Endothelial cell of umbilical vein (primary cell): ENCODE measurements around the gene TSR3. TPM values are rescaled to one million over a fixed set of nuclear protein-coding genes. Genes with fewer than 3 reads are reported as not detected.

Source experiments
- BruUV-seq: library from RNA; stranded (reverse); fragments of 400-500 nt; replicated peaks from 2 replicates; lab custom pipeline; 2021; lab: Mats Ljungman, UMichigan
- CTCF ChIA-PET: fragments of 300-600, 350-600 bp; sonication (Branson Sonifier 250); formaldehyde crosslinking; loops from one replicate; lab custom pipeline; 2021; ENCODE audit warnings: antibody characterized with exemption, inconsistent platforms; lab: Charles Lee
- POLR2A ChIA-PET: fragments of 300-600, 350-600 bp; sonication (Branson Sonifier 250); formaldehyde crosslinking; loops from one replicate; lab custom pipeline; 2021; ENCODE audit warnings: antibody characterized with exemption, inconsistent platforms; lab: Charles Lee
- DNase-seq: peaks from one replicate; pipeline ENCODE4 v3.0.0-alpha.2; 2011; ENCODE audit warnings: low read depth, low spot score
- FAIRE-seq: peaks from 2 replicates; lab custom pipeline; 2011; peaks lifted over from hg19 to GRCh38; lab: Jason Lieb, UNC
- H2AFZ ChIP-seq: 2 replicates; pipeline ENCODE4 v1.6.0; 2012; ENCODE audit warnings: low read depth, low read length, control low read depth, inconsistent platforms
- H3K27ac ChIP-seq: 2 replicates; pipeline ENCODE4 v1.5.1; 2011; ENCODE audit warnings: low read depth, mild to moderate bottlenecking, control low read depth, low read length, moderate library complexity; ENCODE audit not compliant: insufficient read depth
- H3K27me3 ChIP-seq, 2 experiments: 2 replicates each; pipeline versions ENCODE4 v1.6.0 to v1.6.1; 2011; ENCODE audit warnings: low read length in 2 of 2, mixed read lengths in 1 of 2; ENCODE audit not compliant: control insufficient read depth in 2 of 2, insufficient read depth in 2 of 2
- H3K36me3 ChIP-seq, 2 experiments: 2 replicates in 1 of 2; 3 replicates in 1 of 2; pipeline ENCODE4 v1.5.1; 2011; ENCODE audit warnings: low read length in 2 of 2, mild to moderate bottlenecking in 1 of 2, moderate library complexity in 1 of 2; ENCODE audit not compliant: control insufficient read depth in 2 of 2, insufficient read depth in 2 of 2; ENCODE audit errors: extremely low read depth in 1 of 2
- H3K4me1 ChIP-seq: 3 replicates; pipeline ENCODE4 v1.5.1; 2011; ENCODE audit warnings: mild to moderate bottlenecking, low read length; ENCODE audit not compliant: control insufficient read depth, insufficient read depth; ENCODE audit errors: extremely low read depth
- H3K4me2 ChIP-seq: 2 replicates; pipeline ENCODE4 v1.6.1; 2011; ENCODE audit warnings: low read length, control low read depth, mixed read lengths; ENCODE audit not compliant: insufficient read depth
- H3K4me3 ChIP-seq, 3 experiments: fragments of 200-600 bp in 1 of 3; sonication (generic), shearing (Covaris generic) in 1 of 3; replicated peaks in 1 of 3; 2 replicates each; pipeline ENCODE4 v1.5.1; 2011 to 2016; ENCODE audit warnings: control low read depth in 3 of 3, low read length in 3 of 3, mild to moderate bottlenecking in 2 of 3, inconsistent platforms in 1 of 3, low read depth in 1 of 3, moderate library complexity in 1 of 3; ENCODE audit not compliant: insufficient read depth in 1 of 3
- H3K79me2 ChIP-seq: 2 replicates; pipeline ENCODE4 v1.6.0; 2012; ENCODE audit warnings: low read length, inconsistent platforms; ENCODE audit not compliant: control insufficient read depth, insufficient read depth
- H3K9ac ChIP-seq: replicated peaks from 2 replicates; pipeline ENCODE3; 2011; ENCODE audit warnings: low read length, control low read depth; ENCODE audit not compliant: insufficient read depth; ENCODE audit errors: extremely low read depth
- H3K9me1 ChIP-seq: replicated peaks from 3 replicates; pipeline ENCODE4 v1.6.0; 2011; ENCODE audit warnings: mild to moderate bottlenecking, low read length; ENCODE audit not compliant: control insufficient read depth, insufficient read depth; ENCODE audit errors: extremely low read depth
- H3K9me3 ChIP-seq: replicated peaks from 2 replicates; pipeline ENCODE4 v1.5.1; 2012; ENCODE audit warnings: low read length, inconsistent platforms; ENCODE audit not compliant: control insufficient read depth, insufficient read depth
- H4K20me1 ChIP-seq: replicated peaks from 2 replicates; pipeline ENCODE3; 2011; ENCODE audit warnings: mild to moderate bottlenecking, low read length; ENCODE audit not compliant: control insufficient read depth, insufficient read depth; ENCODE audit errors: extremely low read depth
- CTCF ChIP-seq, 2 donors: IDR thresholded peaks; 1 replicate in 1 of 2; 2 replicates in 1 of 2; pipeline ENCODE4 v1.5.1; 2011; ENCODE audit warnings: low read length in 2 of 2, mild to moderate bottlenecking in 2 of 2, moderate library complexity in 2 of 2, control low read depth in 1 of 2, inconsistent platforms in 1 of 2, low read depth in 1 of 2; ENCODE audit not compliant: insufficient read depth in 1 of 2; ENCODE audit errors: extremely low read depth in 1 of 2
- FOS ChIP-seq: IDR thresholded peaks from 2 replicates; pipeline ENCODE4 v1.6.1; 2011; ENCODE audit warnings: mild to moderate bottlenecking, low read length, moderate library complexity, borderline replicate concordance; ENCODE audit not compliant: insufficient read depth
- JUN ChIP-seq: IDR thresholded peaks from 2 replicates; pipeline ENCODE4 v1.6.1; 2011; ENCODE audit warnings: borderline replicate concordance, low read depth; ENCODE audit not compliant: insufficient read length, insufficient read depth
- POLR2AphosphoS5 ChIP-seq: IDR thresholded peaks from 2 replicates; pipeline ENCODE4 v1.6.1; 2012; ENCODE audit warnings: low read depth, mild to moderate bottlenecking, control low read depth, low read length, moderate library complexity; ENCODE audit not compliant: insufficient read depth
- dilution Hi-C: fragments of 300-500 bp; cut with MboI; formaldehyde crosslinking; loops from one replicate; pipeline ENCODE4 v1.15.0; 2019; ENCODE audit warnings: low sequenced_read_pairs; ENCODE audit not compliant: extremely low pct_ligation_motif_present
- intact Hi-C: fragments of 100-400 bp; cut with micrococcal nuclease; formaldehyde crosslinking; loops from one replicate; pipeline ENCODE4 v1.10.0; 2022
- polyA plus RNA-seq, 4 experiments: library from polyadenylated mRNA; depleted of rRNA in 3 of 4; stranded (reverse) in 3 of 4; unstranded in 1 of 4; fragments of >200 nt; gene quantifications; 2 replicates each; pipeline versions ENCODE4 v1.2.1 to v1.2.3, GENCODE V29; 2011 to 2012; ENCODE audit warnings: missing spikeins in 1 of 4
- total RNA-seq: library from RNA; stranded (reverse); gene quantifications from 2 replicates; pipeline ENCODE4 v1.2.3, GENCODE V29; 2021

TSR3 gene
- total and polyA plus RNA-seq, 2 donors (not counting 3 experiments of a cell fraction or from before 2014, with no cell fraction given) = 65.4 to 82.7 TPM

DNA sequence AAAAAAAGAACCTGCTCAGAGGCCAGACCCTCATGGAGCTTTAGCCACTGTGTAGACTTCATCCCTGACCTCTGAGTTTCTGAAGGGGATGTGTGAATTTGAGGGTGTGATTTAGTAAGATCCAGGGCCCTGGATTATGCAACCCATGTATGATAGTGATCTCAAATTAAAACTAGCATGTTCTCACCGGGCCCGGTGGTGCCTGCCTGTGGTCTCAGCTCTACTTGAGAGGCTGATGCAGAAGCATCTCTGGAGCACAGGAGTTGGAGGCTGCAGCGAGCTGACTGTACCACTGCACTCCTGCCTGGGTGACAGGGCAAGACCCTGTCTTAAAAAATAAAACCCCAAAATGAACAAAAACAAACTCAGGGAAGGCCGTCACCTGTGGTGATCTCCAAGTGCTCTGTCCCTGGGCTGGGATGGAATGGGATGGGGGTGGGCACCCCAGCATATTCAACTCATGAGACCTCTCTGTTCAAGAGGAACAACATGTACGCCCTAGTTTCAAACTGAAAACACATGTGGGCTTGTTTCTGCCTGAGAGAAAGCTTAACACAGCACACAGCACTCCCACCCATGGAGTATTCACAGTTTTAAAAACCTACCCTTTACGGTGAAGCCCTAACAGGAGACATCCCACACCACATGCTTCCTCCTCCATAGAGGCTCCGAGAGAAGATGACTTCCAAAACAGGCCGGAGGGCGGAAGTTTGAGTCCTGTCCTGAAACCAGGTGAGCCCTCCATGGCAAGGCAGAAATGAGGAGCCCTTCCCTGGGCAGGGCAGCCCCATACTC, 30.1 kb upstream of the TSR3 start:
- TF ChIP-seq POLR2AphosphoS5 (no peak), JUN (no peak), FOS (no peak), CTCF (IDR thresholded peaks at IDR 0.05; ENCODE audit: extremely low read depth in 1 of 2, insufficient read depth in 1 of 2, low read depth in 1 of 2, low read length in 2 of 2) (no peak)
- H3K9me1 ChIP-seq = no peaks in the 10 kb centered on the region
- intact Hi-C loops = no loop called here
- no peak overlapping the region for H3K4me3 ChIP-seq
- CTCF ChIA-PET = interaction anchor here (4.3 kb wide), 1 partner anchor 18 kb away, joined by 24 read pairs; no protein-coding TSS in a partner anchor
- no peak overlapping the region for H3K27ac ChIP-seq
- H3K27me3 ChIP-seq = no peaks in the 10 kb centered on the region
- no peak overlapping the region for H2AFZ ChIP-seq
- peaks cover 0 to 8% of the 10 kb centered on the region in 2 experiments for H3K36me3 ChIP-seq
- H4K20me1 ChIP-seq = no peaks in the 10 kb centered on the region
- no TSS peak for BruUV-seq
- POLR2A ChIA-PET = no interaction called here
- FAIRE-seq (no peak), DNase-seq (no peak)
- H3K4me2 ChIP-seq = no peak overlapping the region
- no peak overlapping the region for H3K9ac ChIP-seq
- H3K4me1 ChIP-seq = peaks cover 12% of the 10 kb centered on the region
- no peaks in the 10 kb centered on the region for H3K9me3 ChIP-seq
- dilution Hi-C loops = no loop called here
- H3K79me2 ChIP-seq = peaks cover 19% of the 10 kb centered on the region
